DMS79 treated with DMSO at 0.1 percent for 48 hours (cell line): ENCODE results near the gene MYO3A.
A peak's percentile ranks its signal among the peaks of the same experiment; 100 is the strongest.

ENCODE experiments used
- DNase-seq: peaks from one replicate; lab custom pipeline; 2025; lab: John Stamatoyannopoulos, UW

The MYO3A gene, protein sequence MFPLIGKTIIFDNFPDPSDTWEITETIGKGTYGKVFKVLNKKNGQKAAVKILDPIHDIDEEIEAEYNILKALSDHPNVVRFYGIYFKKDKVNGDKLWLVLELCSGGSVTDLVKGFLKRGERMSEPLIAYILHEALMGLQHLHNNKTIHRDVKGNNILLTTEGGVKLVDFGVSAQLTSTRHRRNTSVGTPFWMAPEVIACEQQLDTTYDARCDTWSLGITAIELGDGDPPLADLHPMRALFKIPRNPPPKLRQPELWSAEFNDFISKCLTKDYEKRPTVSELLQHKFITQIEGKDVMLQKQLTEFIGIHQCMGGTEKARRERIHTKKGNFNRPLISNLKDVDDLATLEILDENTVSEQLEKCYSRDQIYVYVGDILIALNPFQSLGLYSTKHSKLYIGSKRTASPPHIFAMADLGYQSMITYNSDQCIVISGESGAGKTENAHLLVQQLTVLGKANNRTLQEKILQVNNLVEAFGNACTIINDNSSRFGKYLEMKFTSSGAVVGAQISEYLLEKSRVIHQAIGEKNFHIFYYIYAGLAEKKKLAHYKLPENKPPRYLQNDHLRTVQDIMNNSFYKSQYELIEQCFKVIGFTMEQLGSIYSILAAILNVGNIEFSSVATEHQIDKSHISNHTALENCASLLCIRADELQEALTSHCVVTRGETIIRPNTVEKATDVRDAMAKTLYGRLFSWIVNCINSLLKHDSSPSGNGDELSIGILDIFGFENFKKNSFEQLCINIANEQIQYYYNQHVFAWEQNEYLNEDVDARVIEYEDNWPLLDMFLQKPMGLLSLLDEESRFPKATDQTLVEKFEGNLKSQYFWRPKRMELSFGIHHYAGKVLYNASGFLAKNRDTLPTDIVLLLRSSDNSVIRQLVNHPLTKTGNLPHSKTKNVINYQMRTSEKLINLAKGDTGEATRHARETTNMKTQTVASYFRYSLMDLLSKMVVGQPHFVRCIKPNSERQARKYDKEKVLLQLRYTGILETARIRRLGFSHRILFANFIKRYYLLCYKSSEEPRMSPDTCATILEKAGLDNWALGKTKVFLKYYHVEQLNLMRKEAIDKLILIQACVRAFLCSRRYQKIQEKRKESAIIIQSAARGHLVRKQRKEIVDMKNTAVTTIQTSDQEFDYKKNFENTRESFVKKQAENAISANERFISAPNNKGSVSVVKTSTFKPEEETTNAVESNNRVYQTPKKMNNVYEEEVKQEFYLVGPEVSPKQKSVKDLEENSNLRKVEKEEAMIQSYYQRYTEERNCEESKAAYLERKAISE (N-terminal part only)

DNA sequence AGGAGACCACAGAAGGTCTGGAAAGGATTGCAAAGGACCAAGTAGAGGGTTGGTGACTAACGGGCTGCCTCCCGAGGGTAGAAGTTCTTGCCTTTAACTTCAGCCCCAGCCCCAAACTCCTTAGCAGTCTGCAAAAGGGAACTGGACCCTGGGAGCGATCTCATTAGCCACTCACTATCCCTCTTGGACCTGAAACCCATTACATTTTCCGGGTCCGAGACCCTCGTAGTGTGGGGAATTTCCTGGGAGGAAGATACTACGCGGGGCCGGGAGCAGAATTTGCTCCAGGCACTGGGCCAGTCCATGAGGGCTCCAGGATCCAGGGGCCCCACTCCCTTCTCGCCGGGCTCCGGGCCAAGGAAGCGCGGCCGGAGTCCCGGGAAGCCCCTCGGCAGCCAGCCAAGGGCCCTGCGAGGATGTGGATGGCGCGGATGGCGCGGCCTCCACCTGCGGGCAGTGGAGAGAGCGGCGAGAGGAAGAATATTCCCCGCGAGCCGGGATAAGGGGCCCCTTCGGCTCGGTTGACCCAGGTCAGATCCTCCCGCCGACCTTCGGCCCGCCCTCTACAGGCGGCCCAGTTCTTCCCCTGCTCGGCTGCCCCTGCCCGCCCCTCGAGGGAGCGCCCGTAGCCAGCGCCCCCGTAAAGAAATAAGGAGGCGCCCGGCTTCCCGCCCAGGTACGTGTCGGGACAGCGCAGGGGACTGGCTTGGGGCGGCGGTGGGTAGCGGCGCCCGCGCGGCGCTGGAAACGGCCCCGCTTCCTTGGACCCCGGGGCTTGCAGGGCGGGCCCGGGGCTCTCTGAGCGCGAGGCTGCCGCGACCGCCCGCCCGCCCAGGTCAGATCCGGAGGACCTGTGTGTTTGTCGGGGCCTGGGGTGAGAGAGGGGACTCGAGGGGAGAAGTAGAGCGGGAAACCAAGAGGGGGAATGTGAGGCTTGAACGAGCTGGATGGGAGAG is at the start of gene MYO3A:
TSS of gene MYO3A (plus strand) at position 577 of the 956 bp plus-strand sequence. CDS start 17,882 bp downstream, outside the sequence.
- DNase-seq = peak; percentile 38

- DNase-seq = no peak
These were observed 45.4 kb upstream of the MYO3A start for GRCh38 chr10:25888627-25889026.

- no peak for DNase-seq
These were observed 43.0 kb upstream of the MYO3A start for GRCh38 chr10:25890995-25891394.

- DNase-seq = no peak
These were observed 38.2 kb upstream of the MYO3A start for GRCh38 chr10:25895856-25896255.

- no peak for DNase-seq
These were observed 37.6 kb upstream of the MYO3A start for GRCh38 chr10:25896421-25896820.

DNA sequence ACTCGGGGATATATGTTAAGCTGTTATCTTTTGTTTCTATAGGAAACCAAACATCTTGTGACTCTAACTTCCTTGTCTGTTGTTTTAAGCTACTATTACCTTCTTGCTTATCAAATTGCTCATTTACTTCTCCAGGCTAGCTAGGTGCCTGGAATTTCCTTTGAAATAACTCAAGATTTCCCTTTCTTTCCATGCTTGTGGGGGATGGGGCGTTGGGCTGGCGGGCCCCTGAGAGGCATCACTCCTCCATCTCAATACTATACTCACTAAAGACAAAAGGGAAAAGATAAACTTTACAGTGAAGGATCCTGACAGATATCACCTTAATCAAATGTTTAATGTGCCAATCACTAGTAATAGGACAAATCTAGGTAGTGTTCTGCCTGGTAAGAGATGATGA is 34.7 kb upstream of the MYO3A start:
- DNase-seq = no peak

DNA sequence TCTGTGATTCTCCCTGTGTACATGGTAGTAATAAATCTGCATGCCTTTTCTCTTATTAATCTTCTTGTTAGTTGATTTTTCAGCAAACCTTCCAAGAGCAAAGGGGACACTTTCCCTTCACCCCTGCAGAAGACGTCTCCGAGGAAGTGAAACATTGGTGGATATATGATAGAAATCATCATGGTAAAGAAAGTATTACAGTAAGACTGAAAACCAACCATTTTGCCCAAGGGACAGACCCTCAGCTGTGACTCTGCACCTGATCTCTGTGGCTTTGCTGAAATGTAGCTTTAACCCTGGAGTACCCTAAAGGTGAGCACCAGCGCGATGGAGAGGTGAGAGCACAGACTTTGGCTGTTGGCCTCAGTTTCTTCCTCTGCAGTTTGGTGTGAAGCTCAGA is 32.8 kb upstream of the MYO3A start:
- DNase-seq = no peak

DNA sequence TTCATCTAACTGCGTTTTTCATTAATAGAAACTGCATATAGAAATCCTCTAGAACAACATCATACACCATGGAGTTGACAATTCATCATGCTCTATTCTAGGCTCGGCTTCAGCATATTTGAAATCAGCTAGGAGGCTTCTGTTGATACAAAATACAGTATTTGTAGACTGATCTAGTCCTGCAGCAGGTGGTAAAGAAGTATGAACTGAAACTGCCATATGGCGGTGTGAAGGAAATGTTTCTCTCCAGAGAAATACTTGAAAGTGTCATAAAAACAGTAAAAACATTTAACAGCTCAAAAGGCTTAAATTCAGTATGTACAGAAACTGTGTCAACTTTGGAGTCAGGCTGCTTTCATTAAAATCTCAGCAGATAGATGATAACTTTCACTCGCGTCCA is 32.0 kb upstream of the MYO3A start:
- no peak for DNase-seq

- DNase-seq = no peak
These were observed 26.8 kb upstream of the MYO3A start for GRCh38 chr10:25907261-25907660.

GRCh38 chr10:25912866-25913265 is 21.2 kb upstream of the MYO3A start:
- no peak for DNase-seq

DNA sequence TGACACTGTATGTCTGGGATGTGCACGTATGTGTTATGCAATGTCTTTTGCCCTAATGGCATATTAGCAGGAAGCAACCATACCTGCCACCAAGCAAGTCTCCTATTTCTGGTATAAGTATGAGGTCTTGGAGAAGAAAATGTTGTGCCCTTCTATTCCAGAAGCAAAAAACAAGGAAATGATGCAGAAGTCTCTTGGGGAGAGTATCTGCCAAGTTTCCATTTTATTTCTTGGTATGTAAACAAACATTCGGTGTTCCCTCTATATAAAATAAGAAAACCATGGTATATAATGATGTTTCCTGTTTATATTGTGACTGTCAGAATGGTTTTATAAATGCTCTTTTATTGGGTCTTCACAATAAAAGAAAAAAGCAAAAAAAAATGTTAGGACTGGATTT is 19.3 kb upstream of the MYO3A start:
- DNase-seq = no peak

- DNase-seq = peak; percentile 60
These were observed 651 bp downstream of the MYO3A start for GRCh38 chr10:25934621-25935139.

DNA sequence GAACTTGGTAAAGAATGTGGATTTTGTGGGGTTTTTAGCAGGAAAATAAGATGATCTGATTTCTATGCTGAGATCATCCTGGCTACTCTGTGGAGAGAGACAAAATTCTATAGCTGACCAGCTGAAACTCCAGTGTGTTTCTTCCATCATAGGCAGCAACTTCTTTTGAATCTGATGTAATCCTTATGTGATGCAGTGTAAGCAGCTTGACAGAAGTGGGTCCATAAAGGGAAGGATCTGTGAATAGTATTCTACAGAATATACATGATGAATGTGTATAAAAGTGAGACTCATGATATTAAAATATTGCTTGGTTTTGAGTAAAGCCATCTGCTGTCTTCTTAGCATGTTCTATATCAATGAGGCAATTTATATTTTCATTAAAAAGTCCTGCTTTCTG is 4.4 kb downstream of the MYO3A start:
- DNase-seq = no peak

GRCh38 chr10:25944771-25945170 is 10.7 kb downstream of the MYO3A start:
- DNase-seq = no peak

GRCh38 chr10:25952857-25953256 is 18.8 kb downstream of the MYO3A start:
- DNase-seq = no peak

GRCh38 chr10:25954851-25955250 is 20.8 kb downstream of the MYO3A start:
- no peak for DNase-seq

DNA sequence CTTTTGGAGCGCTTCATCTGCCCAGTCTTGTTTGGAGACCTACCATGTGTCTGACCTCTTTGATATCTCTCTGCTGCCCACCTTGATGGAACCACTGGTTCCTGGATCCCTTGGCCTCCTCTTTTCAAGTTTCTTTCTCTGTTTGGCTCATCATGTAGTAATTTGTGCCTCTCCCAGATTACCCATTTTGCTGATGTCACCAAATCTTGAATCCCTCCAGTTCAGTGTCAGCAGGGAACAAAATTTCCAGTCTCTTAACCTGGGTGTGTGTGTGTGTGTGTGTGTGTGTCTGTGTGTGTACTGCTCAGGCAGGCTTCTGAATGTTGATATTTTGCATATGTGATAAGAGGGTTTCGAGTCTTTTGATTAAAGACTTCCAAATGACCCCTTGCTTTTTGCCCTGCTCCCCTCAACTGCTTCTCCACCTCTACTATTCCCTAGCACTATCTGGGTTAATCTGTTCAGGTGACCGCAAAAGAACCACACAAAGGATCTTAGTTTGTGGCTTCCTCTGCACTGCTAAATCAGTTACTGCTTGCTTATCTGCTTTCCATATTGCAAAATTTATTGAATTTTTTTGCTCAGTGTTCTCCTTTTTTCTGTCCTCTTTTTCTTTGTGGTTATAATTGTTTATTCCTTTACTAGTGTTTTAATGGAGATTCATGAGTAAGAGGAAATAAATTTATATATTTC is 25.7 kb downstream of the MYO3A start:
- no peak for DNase-seq

DNA sequence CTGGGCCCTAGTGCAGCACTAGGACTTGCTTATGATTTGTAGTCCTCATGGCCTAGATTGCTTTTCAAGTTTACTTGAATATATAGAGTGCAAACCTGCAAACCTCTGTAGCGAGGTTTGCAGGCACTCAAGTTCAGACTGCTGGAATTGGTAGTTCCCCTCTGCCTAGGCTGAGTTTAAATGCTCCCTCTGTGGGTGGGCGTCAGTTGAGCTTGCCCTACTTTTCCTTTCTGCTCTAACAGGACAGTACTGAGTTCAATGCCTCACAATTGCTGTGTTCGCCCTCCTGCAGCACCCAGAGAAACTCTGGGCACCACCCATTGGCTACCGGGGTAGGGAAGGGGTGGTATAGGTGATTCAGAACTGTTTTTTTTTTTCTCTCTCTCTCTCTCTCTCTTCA is 31.6 kb downstream of the MYO3A start:
- DNase-seq = no peak

GRCh38 chr10:25966844-25967243 is 32.8 kb downstream of the MYO3A start:
- DNase-seq = no peak

GRCh38 chr10:25972631-25973030 is 38.6 kb downstream of the MYO3A start:
- DNase-seq = no peak
